Thymus (tissue), 14 donors: ENCODE results near the gene LRRC3. TPM values are rescaled to one million over a fixed set of nuclear protein-coding genes. Genes with fewer than 3 reads are reported as not detected.

ENCODE experiments used
- DNase-seq, 9 donors: peaks; one replicate each; pipeline ENCODE4 v3.0.0-alpha.2; 2013; ENCODE audit warnings: low spot score in 9 of 9, low read depth in 6 of 9, missing footprints in 1 of 9
- H3K27ac ChIP-seq, 2 donors: one replicate each; pipeline ENCODE4 v1.5.1; 2013; ENCODE audit warnings: control low read depth in 1 of 2, low read depth in 1 of 2, low read length in 1 of 2, mild to moderate bottlenecking in 1 of 2, moderate library complexity in 1 of 2
- H3K27me3 ChIP-seq, 2 donors: one replicate each; pipeline ENCODE4 v1.5.1; 2013; ENCODE audit warnings: low read length in 1 of 2; ENCODE audit not compliant: control insufficient read depth in 2 of 2, insufficient read depth in 1 of 2
- H3K36me3 ChIP-seq, 2 donors: one replicate each; pipeline ENCODE4 v1.5.1; 2013; ENCODE audit warnings: low read length in 1 of 2, mild to moderate bottlenecking in 1 of 2, moderate library complexity in 1 of 2; ENCODE audit not compliant: control insufficient read depth in 2 of 2, insufficient read depth in 2 of 2
- H3K4me1 ChIP-seq, 2 donors: one replicate each; pipeline ENCODE4 v1.5.1; 2013; ENCODE audit warnings: low read length in 2 of 2; ENCODE audit not compliant: control insufficient read depth in 2 of 2, insufficient read depth in 2 of 2
- H3K4me3 ChIP-seq, 2 donors: one replicate each; pipeline ENCODE4 v1.5.1; 2013; ENCODE audit warnings: low read length in 2 of 2, control low read depth in 1 of 2, mild to moderate bottlenecking in 1 of 2
- H3K9me3 ChIP-seq, 2 donors: one replicate each; pipeline ENCODE4 v1.5.1; 2013; ENCODE audit warnings: low read length in 1 of 2, mild to moderate bottlenecking in 1 of 2; ENCODE audit not compliant: control insufficient read depth in 2 of 2, insufficient read depth in 1 of 2
- WGBS: extraction: QIAGEN DNeasy Blood & Tissue Kit; methylation state at CpG from one replicate; pipeline ENCODE4 v1.1.7; 2013; 5-methylcytosine and 5-hydroxymethylcytosine counted together
- long read RNA-seq, 10 donors: transcript quantifications; one replicate each; lab custom pipeline, GENCODE V29; 2026
- polyA plus RNA-seq: library from polyadenylated mRNA; stranded (reverse); fragments of 200-250 nt; gene quantifications from one replicate; pipeline ENCODE4 v1.2.3, GENCODE V29; 2013
- total RNA-seq: library from RNA; stranded (reverse); fragments of 120-200 nt; gene quantifications from one replicate; pipeline ENCODE4 v1.2.4, GENCODE V29; 2013
- donor health status: healthy.

LRRC3 gene
- total RNA-seq (0.24 TPM), polyA plus RNA-seq (0.55 TPM)
- long read RNA-seq, donor 1: 0 reads
- long read RNA-seq, donor 2, full-length matches to known transcripts: 1 of 1 reads
- long read RNA-seq, donor 2, partial matches to known transcripts: 0 of 1 reads
- long read RNA-seq, donor 2, other reads (novel, unspliced or antisense): 0 of 1 reads
- long read RNA-seq, donor 3: 0 reads
- long read RNA-seq, donor 4: 0 reads
- long read RNA-seq, donor 5, full-length matches to known transcripts: 1 of 1 reads
- long read RNA-seq, donor 5, partial matches to known transcripts: 0 of 1 reads
- long read RNA-seq, donor 5, other reads (novel, unspliced or antisense): 0 of 1 reads
- long read RNA-seq, donor 6: 0 reads
- long read RNA-seq, donor 7, full-length matches to known transcripts: 1 of 1 reads
- long read RNA-seq, donor 7, partial matches to known transcripts: 0 of 1 reads
- long read RNA-seq, donor 7, other reads (novel, unspliced or antisense): 0 of 1 reads
- long read RNA-seq, donor 8: 0 reads
- long read RNA-seq, donor 9: 0 reads
- long read RNA-seq, donor 10: 0 reads

GRCh38 chr21:44454747-44455523 is at the start of gene LRRC3:
LRRC3 (plus strand) TSS chr21:44455510; CDS start chr21:44456645, 1,135 bp downstream.
- WGBS: 10% methylated on average over 45 of the region's 45 CpGs
- Histone ChIP-seq H3K27me3 (peaks cover 4 to 32% of the 10 kb centered on the region in 2 donors), H3K9me3 (peaks cover 0 to 4% of the 10 kb centered on the region in 2 donors), H3K27ac (peak within 1 kb of the TSS in 1 of 2 donors; percentile 27), H3K4me3 (peak within 1 kb of the TSS; percentile 46 to 82), H3K36me3 (no peaks in the 10 kb centered on the region), H3K4me1 (peaks cover 5% of the 10 kb centered on the region in 2 donors)
- peak; percentile 18 to 88 (median 76) for DNase-seq

GRCh38 chr21:44405948-44406872 is 49.1 kb upstream of the LRRC3 start:
- Histone ChIP-seq H3K4me3 (no peak overlapping the region), H3K27me3 (no peaks in the 10 kb centered on the region), H3K4me1 (no peaks in the 10 kb centered on the region), H3K27ac (no peak overlapping the region), H3K9me3 (peaks cover 0 to 13% of the 10 kb centered on the region in 2 donors), H3K36me3 (no peaks in the 10 kb centered on the region)
- no peak for DNase-seq
- WGBS: 90% methylated on average over 37 of the region's 37 CpGs

GRCh38 chr21:44406953-44407352 is 48.4 kb upstream of the LRRC3 start:
- WGBS: 88% methylated on average over 8 of the region's 8 CpGs

GRCh38 chr21:44407493-44407892 is 47.8 kb upstream of the LRRC3 start:
- H3K4me3 ChIP-seq: no peak overlapping the region
- no peak overlapping the region for H3K27ac ChIP-seq
- peaks cover 0 to 13% of the 10 kb centered on the region in 2 donors for H3K9me3 ChIP-seq
- no peaks in the 10 kb centered on the region for H3K4me1 ChIP-seq
- H3K36me3 ChIP-seq: no peaks in the 10 kb centered on the region
- H3K27me3 ChIP-seq: no peaks in the 10 kb centered on the region
- WGBS: 88% methylated on average over 7 of the region's 7 CpGs
- peak in 1 of 9 donors; percentile 10 for DNase-seq

More at GRCh38 chr21:44406953-44407352, 48.4 kb upstream of the LRRC3 start:
- no peak for DNase-seq
- Histone ChIP-seq H3K27ac (no peak overlapping the region), H3K4me1 (no peaks in the 10 kb centered on the region), H3K4me3 (no peak overlapping the region), H3K27me3 (no peaks in the 10 kb centered on the region), H3K36me3 (no peaks in the 10 kb centered on the region), H3K9me3 (peaks cover 0 to 13% of the 10 kb centered on the region in 2 donors)

- H3K36me3 ChIP-seq: no peaks in the 10 kb centered on the region
- H3K4me3 ChIP-seq: no peak overlapping the region
- no peaks in the 10 kb centered on the region for H3K4me1 ChIP-seq
- WGBS: 97% methylated on average over 15 of the region's 15 CpGs
- H3K9me3 ChIP-seq: peaks cover 0 to 13% of the 10 kb centered on the region in 2 donors
- no peak overlapping the region for H3K27ac ChIP-seq
- no peaks in the 10 kb centered on the region for H3K27me3 ChIP-seq
- DNase-seq: no peak
Measured at GRCh38 chr21:44408226-44408625, 47.1 kb upstream of the LRRC3 start.

GRCh38 chr21:44413566-44414290 is 41.6 kb upstream of the LRRC3 start:
- no peak for DNase-seq

GRCh38 chr21:44414291-44415072 is 40.8 kb upstream of the LRRC3 start:
- H3K27me3 ChIP-seq: no peaks in the 10 kb centered on the region
- no peak overlapping the region for H3K27ac ChIP-seq
- WGBS: 95% methylated on average over 30 of the region's 30 CpGs
- H3K4me1 ChIP-seq: no peaks in the 10 kb centered on the region
- H3K9me3 ChIP-seq: peaks cover 1 to 27% of the 10 kb centered on the region in 2 donors
- no peak overlapping the region for H3K4me3 ChIP-seq
- no peak for DNase-seq
- peaks cover 7 to 13% of the 10 kb centered on the region in 2 donors for H3K36me3 ChIP-seq

More at GRCh38 chr21:44413566-44414290, 41.6 kb upstream of the LRRC3 start:
- H3K27ac ChIP-seq: no peak overlapping the region
- no peak overlapping the region for H3K4me3 ChIP-seq
- 98% methylated on average over 27 of the region's 27 CpGs for WGBS
- peaks cover 3 to 9% of the 10 kb centered on the region in 2 donors for H3K36me3 ChIP-seq
- no peaks in the 10 kb centered on the region for H3K4me1 ChIP-seq
- peaks cover 1 to 23% of the 10 kb centered on the region in 2 donors for H3K9me3 ChIP-seq
- no peaks in the 10 kb centered on the region for H3K27me3 ChIP-seq
